Stimulated activated naive CD8-positive, alpha-beta T cell treated with anti-CD3 and anti-CD28 coated beads, Interleukin-15, amount 100 ng/mL, for 72 hours (primary cell): Measurements from ENCODE around the gene INPP5D.

Experiments used
- ATAC-seq: fragments of 150-1000 bp; cut with Tn5 transposase; 2 replicates; pipeline ENCODE4 v1.10.0; 2021; ENCODE audit warnings: mild to moderate bottlenecking, moderate library complexity
- DNase-seq, 2 donors: peaks; one replicate each; pipeline ENCODE4 v3.0.0; 2021 to 2022
- H3K27ac Mint-ChIP-seq, 2 donors: one replicate each; pipeline ENCODE4 v1.8.0; 2022; ENCODE audit warnings: mild to moderate bottlenecking in 2 of 2, mixed read lengths in 2 of 2, moderate library complexity in 2 of 2
- H3K27me3 Mint-ChIP-seq: one replicate; pipeline ENCODE4 v1.8.0; 2022; ENCODE audit warnings: mixed read lengths
- H3K4me1 Mint-ChIP-seq: one replicate; pipeline ENCODE4 v1.8.0; 2022; ENCODE audit warnings: mild to moderate bottlenecking, mixed read lengths
- H3K4me3 Mint-ChIP-seq, 2 donors: one replicate each; pipeline ENCODE4 v1.8.0; 2022; ENCODE audit warnings: mild to moderate bottlenecking in 2 of 2, mixed read lengths in 2 of 2, moderate library complexity in 1 of 2
- H3K9me3 Mint-ChIP-seq, 2 donors: one replicate each; pipeline ENCODE4 v1.8.0; 2022; ENCODE audit warnings: mixed read lengths in 2 of 2

Gene INPP5D

DNA sequence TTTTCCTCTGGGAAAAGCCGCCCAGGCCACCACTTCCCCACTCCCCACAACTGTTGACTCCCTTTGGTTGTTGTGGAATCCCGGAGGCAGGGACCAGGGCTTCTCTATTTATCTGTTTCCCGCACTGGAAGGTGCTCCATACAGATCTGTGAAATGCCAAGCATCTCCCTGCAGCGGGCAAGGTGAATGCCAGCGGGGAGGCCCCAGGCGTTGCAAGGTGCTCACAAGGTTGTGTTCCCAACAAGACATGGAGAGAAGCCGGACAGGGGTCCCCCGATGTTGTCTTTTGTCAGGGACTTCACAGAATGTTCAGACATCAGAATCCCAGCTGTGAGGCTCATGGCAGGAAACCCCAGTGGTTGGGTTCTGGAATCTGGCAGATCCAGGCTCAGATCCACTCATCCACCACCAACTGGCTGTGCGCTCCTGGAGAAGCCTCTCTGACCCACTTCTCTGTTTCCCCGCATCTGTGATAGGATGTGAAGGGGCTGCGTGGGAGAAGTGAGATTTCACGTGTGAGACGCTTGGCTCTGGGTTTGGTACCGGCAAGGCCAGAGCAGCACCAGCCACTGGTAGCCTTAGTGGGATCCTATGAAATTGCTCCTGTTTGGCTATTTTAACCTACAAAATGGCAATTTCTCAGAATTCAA is 36.3 kb upstream of the INPP5D start:
- ATAC-seq: no peak
- Mint-ChIP-seq H3K9me3 (no peaks in the 10 kb centered on the region), H3K27me3 (no peaks in the 10 kb centered on the region), H3K27ac (no peak overlapping the region), H3K4me1 (no peaks in the 10 kb centered on the region), H3K4me3 (no peak overlapping the region)
- DNase-seq: no peak

GRCh38 chr2:233025706-233026105 is 34.4 kb upstream of the INPP5D start:
- no peaks in the 10 kb centered on the region for H3K27me3 Mint-ChIP-seq
- no peak overlapping the region for H3K27ac Mint-ChIP-seq
- no peaks in the 10 kb centered on the region for H3K4me1 Mint-ChIP-seq
- H3K4me3 Mint-ChIP-seq: no peak overlapping the region
- DNase-seq: no peak
- no peak for ATAC-seq
- no peaks in the 10 kb centered on the region for H3K9me3 Mint-ChIP-seq

- Mint-ChIP-seq H3K4me1 (no peaks in the 10 kb centered on the region), H3K27me3 (no peaks in the 10 kb centered on the region), H3K9me3 (no peaks in the 10 kb centered on the region), H3K27ac (no peak overlapping the region), H3K4me3 (no peak overlapping the region)
- ATAC-seq (no peak), DNase-seq (no peak)
Measured at GRCh38 chr2:233026198-233026813, 33.8 kb upstream of the INPP5D start.

DNA sequence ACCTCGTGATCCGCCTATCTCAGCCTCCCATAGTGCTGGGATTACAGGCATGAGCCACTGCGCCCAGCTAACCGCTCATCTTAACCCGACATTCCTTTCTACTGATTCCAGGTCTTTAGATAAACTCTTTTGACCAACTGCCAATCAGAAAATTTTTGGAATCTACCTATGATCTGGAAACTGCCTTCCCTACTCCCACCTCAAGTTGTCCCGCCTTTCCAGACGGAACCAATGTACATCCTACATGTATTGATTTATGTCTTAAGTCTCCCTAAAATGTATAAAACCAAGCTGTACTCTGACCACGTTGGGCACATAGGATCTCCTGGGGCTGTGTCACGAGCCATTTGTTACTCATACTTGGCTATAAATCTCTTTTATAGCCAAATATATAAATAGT is 30.8 kb upstream of the INPP5D start:
- Mint-ChIP-seq H3K27ac (no peak overlapping the region), H3K4me3 (no peak overlapping the region), H3K27me3 (no peaks in the 10 kb centered on the region), H3K9me3 (no peaks in the 10 kb centered on the region), H3K4me1 (no peaks in the 10 kb centered on the region)
- ATAC-seq: no peak
- DNase-seq: no peak

GRCh38 chr2:233031556-233032500 is 28.3 kb upstream of the INPP5D start:
- peak overlapping the region; percentile 15 to 69 for H3K27ac Mint-ChIP-seq
- H3K4me1 Mint-ChIP-seq: no peaks in the 10 kb centered on the region
- H3K27me3 Mint-ChIP-seq: no peaks in the 10 kb centered on the region
- H3K9me3 Mint-ChIP-seq: no peaks in the 10 kb centered on the region
- ATAC-seq (no peak), DNase-seq (no peak)
- H3K4me3 Mint-ChIP-seq: no peak overlapping the region

GRCh38 chr2:233032551-233033320 is 27.4 kb upstream of the INPP5D start, which contains the start of gene NEU2:
Gene NEU2 (plus strand): TSS chr2:233032672. CDS start chr2:233032672, 0 bp downstream.
- Mint-ChIP-seq H3K27me3 (no peaks in the 10 kb centered on the region), H3K27ac (peak within 1 kb of the TSS; percentile 15 to 69), H3K4me1 (no peaks in the 10 kb centered on the region), H3K4me3 (no peak within 1 kb of the TSS), H3K9me3 (no peaks in the 10 kb centered on the region)
- ATAC-seq: no peak
- DNase-seq: no peak

DNA sequence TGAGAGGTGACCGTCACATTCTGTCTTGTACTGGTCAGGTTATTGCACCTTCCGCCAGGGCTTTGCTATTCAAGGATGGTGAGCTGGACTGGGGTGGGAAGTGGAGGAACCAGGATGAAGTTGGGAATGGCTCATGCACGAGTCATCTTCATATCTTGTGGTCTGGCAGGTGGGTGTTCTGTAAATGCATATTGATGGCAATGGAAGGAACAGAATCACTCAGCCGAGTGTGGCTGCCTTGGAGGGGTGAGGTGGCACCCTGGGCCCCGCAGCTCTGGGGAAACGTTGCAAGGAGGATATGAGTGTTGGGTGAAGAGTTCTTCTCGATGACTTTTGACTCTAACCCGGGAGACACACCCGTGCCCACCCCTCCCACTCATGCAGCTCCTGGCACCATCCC is 26.5 kb upstream of the INPP5D start:
- DNase-seq: no peak
- H3K9me3 Mint-ChIP-seq: no peaks in the 10 kb centered on the region
- no peaks in the 10 kb centered on the region for H3K4me1 Mint-ChIP-seq
- ATAC-seq: no peak
- no peak overlapping the region for H3K4me3 Mint-ChIP-seq
- H3K27me3 Mint-ChIP-seq: no peaks in the 10 kb centered on the region
- H3K27ac Mint-ChIP-seq: no peak overlapping the region

- Mint-ChIP-seq H3K4me3 (no peak overlapping the region), H3K4me1 (no peaks in the 10 kb centered on the region), H3K27ac (no peak overlapping the region), H3K9me3 (no peaks in the 10 kb centered on the region), H3K27me3 (no peaks in the 10 kb centered on the region)
- DNase-seq (no peak), ATAC-seq (no peak)
Measured at GRCh38 chr2:233034091-233034882, 25.9 kb upstream of the INPP5D start.

GRCh38 chr2:233035426-233036161 is 24.5 kb upstream of the INPP5D start:
- no peaks in the 10 kb centered on the region for H3K9me3 Mint-ChIP-seq
- H3K27ac Mint-ChIP-seq: no peak overlapping the region
- H3K27me3 Mint-ChIP-seq: no peaks in the 10 kb centered on the region
- DNase-seq: no peak
- H3K4me1 Mint-ChIP-seq: no peaks in the 10 kb centered on the region
- no peak for ATAC-seq
- H3K4me3 Mint-ChIP-seq: no peak overlapping the region

DNA sequence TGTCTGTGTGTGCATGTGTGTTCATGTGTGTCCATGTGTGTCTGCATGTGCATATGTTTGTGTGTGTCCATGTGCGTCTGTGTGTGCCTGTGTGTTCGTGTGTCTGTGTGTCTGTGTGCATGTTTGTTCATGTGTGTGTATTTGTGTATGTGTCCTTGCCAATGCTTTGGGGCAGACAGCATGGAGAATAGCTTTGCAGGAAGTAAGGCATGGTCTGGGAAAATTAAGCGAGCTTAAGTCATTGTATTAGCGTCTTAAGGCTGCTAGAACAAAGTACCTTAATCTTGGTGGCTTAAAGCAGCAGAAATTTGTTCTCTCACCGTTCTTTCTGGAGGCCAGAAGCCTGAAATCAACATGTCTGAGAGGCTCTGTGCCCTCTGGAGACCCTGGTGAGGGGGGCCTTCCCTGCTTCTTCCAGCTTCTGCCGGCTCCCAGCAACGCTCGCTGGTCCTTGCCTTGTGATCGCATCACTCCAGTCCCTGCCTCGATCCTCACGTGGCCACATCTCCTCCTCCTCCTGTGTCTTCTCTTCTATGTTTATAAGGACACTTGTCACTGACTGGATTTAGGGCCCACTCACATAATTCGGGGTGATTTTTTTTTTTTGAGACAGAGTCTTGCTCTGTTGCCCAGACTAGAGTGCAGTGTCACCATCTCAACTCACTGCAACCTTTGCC is 23.8 kb upstream of the INPP5D start:
- H3K27ac Mint-ChIP-seq: no peak overlapping the region
- no peak overlapping the region for H3K4me3 Mint-ChIP-seq
- ATAC-seq (no peak), DNase-seq (no peak)
- H3K4me1 Mint-ChIP-seq: no peaks in the 10 kb centered on the region
- H3K27me3 Mint-ChIP-seq: no peaks in the 10 kb centered on the region
- no peaks in the 10 kb centered on the region for H3K9me3 Mint-ChIP-seq

DNA sequence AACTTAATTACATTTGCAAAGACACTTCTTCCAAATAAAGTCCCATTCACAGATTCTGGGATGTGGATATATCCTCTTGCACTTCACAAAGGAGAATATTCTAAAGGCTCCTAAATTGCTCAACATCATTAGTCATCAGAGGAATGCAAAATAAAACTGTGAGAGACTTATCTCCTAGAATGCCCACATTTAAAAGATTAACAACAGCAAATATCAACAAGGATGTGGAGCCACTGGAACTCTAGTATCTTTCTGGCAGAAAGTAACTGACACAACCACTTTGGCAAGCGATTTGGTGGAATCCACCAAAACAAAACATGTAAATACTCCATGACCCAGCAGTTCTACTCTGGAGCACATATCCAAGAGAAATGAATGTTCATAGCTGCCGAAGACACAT is 23.1 kb upstream of the INPP5D start:
- Mint-ChIP-seq H3K9me3 (no peaks in the 10 kb centered on the region), H3K4me1 (no peaks in the 10 kb centered on the region), H3K4me3 (no peak overlapping the region), H3K27me3 (peaks cover 3% of the 10 kb centered on the region), H3K27ac (no peak overlapping the region)
- no peak for DNase-seq
- ATAC-seq: no peak

- no peak for DNase-seq
- Mint-ChIP-seq H3K27me3 (peaks cover 9% of the 10 kb centered on the region), H3K27ac (no peak overlapping the region), H3K4me1 (no peaks in the 10 kb centered on the region), H3K9me3 (no peaks in the 10 kb centered on the region), H3K4me3 (no peak overlapping the region)
- no peak for ATAC-seq
Measured at GRCh38 chr2:233039212-233039845, 20.8 kb upstream of the INPP5D start.

DNA sequence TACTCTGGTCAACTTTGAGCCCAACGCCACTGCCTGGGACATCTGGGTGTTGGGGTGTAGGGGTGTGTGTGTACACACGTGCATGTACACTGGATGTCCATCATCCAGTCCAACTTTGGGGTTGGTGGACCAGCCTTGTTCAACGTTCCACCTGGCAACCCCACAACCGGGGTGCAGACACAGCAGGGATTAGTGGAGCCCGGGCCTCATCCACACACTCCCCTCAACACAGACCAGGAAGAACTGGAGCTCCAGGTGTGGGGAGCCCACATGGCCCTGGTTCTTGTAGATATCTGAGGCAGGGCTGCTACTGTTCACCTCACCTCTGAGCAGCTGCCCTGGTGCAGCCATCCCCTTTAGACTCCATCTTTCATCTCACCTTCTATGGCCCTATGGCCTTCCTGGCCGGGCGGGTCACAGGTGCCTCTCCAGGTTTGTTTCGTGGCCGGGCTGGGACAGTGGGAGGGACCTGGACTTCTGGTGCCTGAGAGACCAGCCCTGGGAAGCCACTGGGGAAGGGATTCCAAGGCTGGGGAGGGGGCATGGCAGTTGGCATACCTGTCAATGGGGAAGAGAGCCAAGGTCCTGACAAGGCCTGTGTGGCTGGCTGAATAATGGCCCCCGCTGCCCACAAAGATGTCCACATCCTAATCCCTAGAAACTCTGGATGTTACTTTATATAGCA is 20.2 kb upstream of the INPP5D start:
- ATAC-seq: no peak
- no peak for DNase-seq
- peaks cover 9% of the 10 kb centered on the region for H3K27me3 Mint-ChIP-seq
- H3K9me3 Mint-ChIP-seq: no peaks in the 10 kb centered on the region
- no peaks in the 10 kb centered on the region for H3K4me1 Mint-ChIP-seq
- H3K27ac Mint-ChIP-seq: no peak overlapping the region
- H3K4me3 Mint-ChIP-seq: no peak overlapping the region
